ENCODE data around the gene TLL2. TPM values are rescaled to one million over a fixed set of nuclear protein-coding genes. Genes with fewer than 3 reads are reported as not detected.
A peak's percentile ranks its signal among the peaks of the same experiment; 100 is the strongest.

Gene TLL2
- total RNA-seq, 1 experiment from 2014 or later, result 0.18 TPM

DNA sequence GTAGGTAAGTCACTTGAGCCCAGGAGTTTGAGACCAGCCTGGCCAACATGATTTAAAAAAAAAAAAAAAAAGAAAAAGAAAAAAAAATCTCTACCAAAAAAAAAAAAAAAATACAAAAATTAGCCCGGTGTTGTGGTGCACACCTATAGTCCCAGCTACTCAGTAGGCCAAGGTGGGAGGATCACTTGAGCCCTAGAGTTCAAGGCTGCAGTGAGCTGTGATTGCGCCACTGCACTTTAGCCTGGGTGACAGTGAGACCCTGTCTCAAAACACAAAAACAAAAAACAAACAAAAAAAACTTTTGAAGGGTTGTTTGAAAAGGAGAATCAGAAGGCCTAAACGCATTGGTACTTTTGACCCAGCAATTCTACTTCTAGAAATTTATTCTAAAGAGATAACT lies 13.7 kb downstream of the TLL2 start:
- Histone ChIP-seq H3K27ac (ENCODE audit: low read length) (no peak overlapping the region), H3K4me2 (ENCODE audit: low read length) (no peak overlapping the region), H3K9ac (ENCODE audit: low read length) (no peak overlapping the region), H3K4me3 (ENCODE audit: low read length) (no peak overlapping the region), H3K9me3 (ENCODE audit: low read length) (no peaks in the 10 kb centered on the region), H3K36me3 (ENCODE audit: low read depth, low read length) (no peaks in the 10 kb centered on the region), H2AFZ (ENCODE audit: low read length) (no peak overlapping the region), H4K20me1 (ENCODE audit: low read length) (no peaks in the 10 kb centered on the region), H3K9me2 (replicated peaks; ENCODE audit: low read length) (no peaks in the 10 kb centered on the region), H3K79me2 (ENCODE audit: low read length) (no peaks in the 10 kb centered on the region), H3K27me3 (ENCODE audit: low read length) (no peaks in the 10 kb centered on the region), H3K4me1 (ENCODE audit: insufficient read depth, low read length) (peaks cover 11% of the 10 kb centered on the region), H3F3A (ENCODE audit: low read length, unreplicated experiment) (no peaks in the 10 kb centered on the region)
- TF ChIP-seq, protein P1, sequence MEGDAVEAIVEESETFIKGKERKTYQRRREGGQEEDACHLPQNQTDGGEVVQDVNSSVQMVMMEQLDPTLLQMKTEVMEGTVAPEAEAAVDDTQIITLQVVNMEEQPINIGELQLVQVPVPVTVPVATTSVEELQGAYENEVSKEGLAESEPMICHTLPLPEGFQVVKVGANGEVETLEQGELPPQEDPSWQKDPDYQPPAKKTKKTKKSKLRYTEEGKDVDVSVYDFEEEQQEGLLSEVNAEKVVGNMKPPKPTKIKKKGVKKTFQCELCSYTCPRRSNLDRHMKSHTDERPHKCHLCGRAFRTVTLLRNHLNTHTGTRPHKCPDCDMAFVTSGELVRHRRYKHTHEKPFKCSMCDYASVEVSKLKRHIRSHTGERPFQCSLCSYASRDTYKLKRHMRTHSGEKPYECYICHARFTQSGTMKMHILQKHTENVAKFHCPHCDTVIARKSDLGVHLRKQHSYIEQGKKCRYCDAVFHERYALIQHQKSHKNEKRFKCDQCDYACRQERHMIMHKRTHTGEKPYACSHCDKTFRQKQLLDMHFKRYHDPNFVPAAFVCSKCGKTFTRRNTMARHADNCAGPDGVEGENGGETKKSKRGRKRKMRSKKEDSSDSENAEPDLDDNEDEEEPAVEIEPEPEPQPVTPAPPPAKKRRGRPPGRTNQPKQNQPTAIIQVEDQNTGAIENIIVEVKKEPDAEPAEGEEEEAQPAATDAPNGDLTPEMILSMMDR (conservative IDR thresholded peaks at IDR 0.05; ENCODE audit: low read depth, low read length), result no peak
- TF ChIP-seq EZH2phosphoT487 (IDR thresholded peaks at IDR 0.05; ENCODE audit: borderline replicate concordance, low read length) (no peak), EZH2 (IDR thresholded peaks at IDR 0.05; ENCODE audit: low read length, unreplicated experiment) (no peak)
- POLR2A ChIA-PET (ENCODE audit: unreplicated experiment), result no interaction called here
- no TSS peak for BruUV-seq (replicated peaks)
- no peak for DNase-seq
- ATAC-seq, result no peak
- CTCF ChIA-PET, result no interaction called here
- intact Hi-C loops (cut with micrococcal nuclease), result no loop called here

DNA sequence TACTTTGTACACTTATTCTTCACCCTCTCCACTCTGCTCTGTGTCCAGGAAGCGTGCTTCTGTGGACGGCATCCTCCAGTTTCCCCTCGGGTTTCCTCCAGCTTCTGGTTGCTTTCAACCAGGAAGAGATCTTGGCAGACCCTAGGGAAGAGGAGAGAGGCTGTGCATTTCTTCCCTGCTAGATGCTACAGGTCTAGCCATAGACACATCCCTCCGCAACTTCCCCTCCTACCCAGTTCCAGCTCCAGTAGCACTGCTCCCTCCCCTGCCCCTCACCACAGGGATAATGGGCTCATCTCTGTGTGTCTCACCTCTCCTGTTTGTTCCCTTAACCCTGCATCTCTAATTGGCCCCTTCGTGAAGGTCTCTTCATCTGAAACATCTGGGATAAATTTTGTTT lies 16.3 kb downstream of the TLL2 start:
- no peak overlapping the region for H3K4me2 ChIP-seq (ENCODE audit: low read length)
- ATAC-seq, result no peak
- no peaks in the 10 kb centered on the region for H3K36me3 ChIP-seq (ENCODE audit: low read depth, low read length)
- CTCF ChIA-PET, result no interaction called here
- no peaks in the 10 kb centered on the region for H4K20me1 ChIP-seq (ENCODE audit: low read length)
- no peaks in the 10 kb centered on the region for H3K27me3 ChIP-seq (ENCODE audit: low read length)
- no peak for TF ChIP-seq EZH2phosphoT487 (IDR thresholded peaks at IDR 0.05; ENCODE audit: borderline replicate concordance, low read length)
- TF ChIP-seq, protein P1 (conservative IDR thresholded peaks at IDR 0.05; ENCODE audit: low read depth, low read length), result no peak
- no peak for TF ChIP-seq EZH2 (IDR thresholded peaks at IDR 0.05; ENCODE audit: low read length, unreplicated experiment)
- H3K9ac ChIP-seq (ENCODE audit: low read length), result no peak overlapping the region
- no TSS peak for BruUV-seq (replicated peaks)
- no peaks in the 10 kb centered on the region for H3K9me2 ChIP-seq (replicated peaks; ENCODE audit: low read length)
- intact Hi-C loops (cut with micrococcal nuclease), result no loop called here
- H3K4me3 ChIP-seq (ENCODE audit: low read length), result no peak overlapping the region
- H3K9me3 ChIP-seq (ENCODE audit: low read length), result no peaks in the 10 kb centered on the region
- H3F3A ChIP-seq (ENCODE audit: low read length, unreplicated experiment), result no peaks in the 10 kb centered on the region
- no peak for DNase-seq
- POLR2A ChIA-PET (ENCODE audit: unreplicated experiment), result no interaction called here
- no peak overlapping the region for H3K27ac ChIP-seq (ENCODE audit: low read length)
- H3K4me1 ChIP-seq (ENCODE audit: insufficient read depth, low read length), result peaks cover 10% of the 10 kb centered on the region
- no peaks in the 10 kb centered on the region for H3K79me2 ChIP-seq (ENCODE audit: low read length)
- no peak overlapping the region for H2AFZ ChIP-seq (ENCODE audit: low read length)

DNA sequence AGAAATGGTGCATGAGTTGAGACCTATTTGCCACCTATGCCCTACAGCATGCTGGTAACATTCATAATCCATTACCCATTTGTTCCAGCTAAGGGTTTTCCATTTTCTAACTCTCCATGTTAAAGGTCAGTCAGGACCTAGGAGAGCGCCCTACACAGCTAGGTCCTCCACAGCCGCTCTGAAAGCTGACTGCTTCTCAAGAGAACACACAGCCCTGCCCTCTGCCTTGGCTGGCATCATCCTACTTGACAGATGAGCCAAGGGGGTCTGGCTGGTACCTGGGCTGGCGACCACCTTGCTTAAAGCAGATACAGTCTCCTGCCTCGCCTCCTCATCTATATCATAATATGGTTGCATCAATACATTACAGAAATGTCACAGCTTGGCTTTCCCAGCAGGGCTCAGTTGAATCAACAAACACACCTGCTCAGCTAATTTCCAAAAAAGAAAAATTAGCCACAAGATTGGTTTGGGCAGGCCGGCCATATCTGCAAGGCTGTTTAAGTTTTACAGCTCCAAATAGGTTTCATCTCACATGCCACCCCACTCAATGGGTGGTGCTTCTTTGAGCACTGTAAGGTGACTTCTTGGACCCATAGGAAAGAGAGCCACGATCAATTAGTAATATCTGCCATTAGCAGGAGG lies 17.3 kb downstream of the TLL2 start:
- ChIA-PET POLR2A (ENCODE audit: unreplicated experiment) (no interaction called here), CTCF (no interaction called here)
- Histone ChIP-seq H3K9me2 (replicated peaks; ENCODE audit: low read length) (no peaks in the 10 kb centered on the region), H3K4me2 (ENCODE audit: low read length) (no peak overlapping the region), H3F3A (ENCODE audit: low read length, unreplicated experiment) (no peaks in the 10 kb centered on the region), H3K9ac (ENCODE audit: low read length) (no peak overlapping the region), H3K9me3 (ENCODE audit: low read length) (no peaks in the 10 kb centered on the region), H3K27ac (ENCODE audit: low read length) (no peak overlapping the region), H3K4me3 (ENCODE audit: low read length) (no peak overlapping the region), H4K20me1 (ENCODE audit: low read length) (no peaks in the 10 kb centered on the region), H3K4me1 (ENCODE audit: insufficient read depth, low read length) (peaks cover 1% of the 10 kb centered on the region; the same call in 1 of the 2 replicates), H3K79me2 (ENCODE audit: low read length) (no peaks in the 10 kb centered on the region), H3K27me3 (ENCODE audit: low read length) (no peaks in the 10 kb centered on the region), H2AFZ (ENCODE audit: low read length) (no peak overlapping the region), H3K36me3 (ENCODE audit: low read depth, low read length) (no peaks in the 10 kb centered on the region)
- TF ChIP-seq EZH2 (IDR thresholded peaks at IDR 0.05; ENCODE audit: low read length, unreplicated experiment), result no peak
- DNase-seq (peak; percentile 35), ATAC-seq (no peak)
- intact Hi-C loops (cut with micrococcal nuclease), result no loop called here
- BruUV-seq (replicated peaks), result no TSS peak
